Activated naive CD4-positive, alpha-beta T cell treated with anti-CD3 and anti-CD28 coated beads, Interleukin-2, amount 50 U/mL, for 16 hours (primary cell): Measurements from ENCODE around the gene ZNF202.
A peak's percentile ranks its signal among the peaks of the same experiment; 100 is the strongest.
"Not testable (repeated sequence)": the region's sequence is repeated elsewhere in the genome, so short reads cannot be mapped to it uniquely, and the experiment has no call there.

ENCODE experiments used
- DNase-seq: peaks from one replicate; pipeline ENCODE4 v3.0.0-alpha.2; 2020

ZNF202 gene

GRCh38 chr11:123741159-123742030 is at the start of gene ZNF202:
TSS of gene ZNF202 (minus strand) at chr11:123741660. CDS start at chr11:123730888, 10,772 bp downstream.
- DNase-seq, result peak; percentile 93

GRCh38 chr11:123783536-123783935 is 42.1 kb upstream of the ZNF202 start:
- DNase-seq, result no peak

GRCh38 chr11:123778511-123778910 is 37.1 kb upstream of the ZNF202 start:
- DNase-seq, result no peak

- DNase-seq, result no peak
Measured at GRCh38 chr11:123775715-123776549, 34.5 kb upstream of the ZNF202 start.

- DNase-seq, result no peak
Measured at GRCh38 chr11:123775289-123775688, 33.8 kb upstream of the ZNF202 start.

- no peak for DNase-seq
Measured at GRCh38 chr11:123773959-123774358, 32.5 kb upstream of the ZNF202 start.

GRCh38 chr11:123773026-123773425 is 31.6 kb upstream of the ZNF202 start:
- no peak for DNase-seq

- DNase-seq, result no peak
Measured at GRCh38 chr11:123771664-123772063, 30.2 kb upstream of the ZNF202 start.

- no peak for DNase-seq
Measured at GRCh38 chr11:123770712-123771111, 29.3 kb upstream of the ZNF202 start.

- no peak for DNase-seq
Measured at GRCh38 chr11:123765601-123766000, 24.1 kb upstream of the ZNF202 start.

- DNase-seq, result no peak
Measured at GRCh38 chr11:123762422-123762821, 21.0 kb upstream of the ZNF202 start.

- DNase-seq, result no peak
Measured at GRCh38 chr11:123760894-123761293, 19.4 kb upstream of the ZNF202 start.

GRCh38 chr11:123757976-123758375 is 16.5 kb upstream of the ZNF202 start:
- no peak for DNase-seq

GRCh38 chr11:123755813-123756212 is 14.4 kb upstream of the ZNF202 start:
- DNase-seq, result no peak

GRCh38 chr11:123755344-123755743 is 13.9 kb upstream of the ZNF202 start:
- DNase-seq, result no peak

- no peak for DNase-seq
Measured at GRCh38 chr11:123754101-123754568, 12.7 kb upstream of the ZNF202 start, which contains the start of gene OR6X1. TSS of gene OR6X1 (minus strand) at chr11:123754518. CDS start at chr11:123754518, 0 bp downstream.

- no peak for DNase-seq
Measured at GRCh38 chr11:123753110-123753509, 11.7 kb upstream of the ZNF202 start.

- no peak for DNase-seq
Measured at GRCh38 chr11:123751781-123752180, 10.3 kb upstream of the ZNF202 start.

- DNase-seq, result not testable (repeated sequence)
Measured at GRCh38 chr11:123748349-123748748, 6.9 kb upstream of the ZNF202 start.

- DNase-seq, result no peak
Measured at GRCh38 chr11:123745764-123746451, 4.4 kb upstream of the ZNF202 start.

- DNase-seq, result no peak
Measured at GRCh38 chr11:123742724-123743120, 1.3 kb upstream of the ZNF202 start.

GRCh38 chr11:123742031-123742723 is 717 bp upstream of the ZNF202 start:
- no peak for DNase-seq
